ENCODE measurements around the gene DNAH12.

GRCh38 chr3:57583544-57583943, 39.4 kb upstream of the DNAH12 start:
- no peak for TF ChIP-seq CTCF (conservative IDR thresholded peaks at IDR 0.05 in 1 of 2, IDR thresholded peaks at IDR 0.05 in 1 of 2; ENCODE audit: low read depth in 1 of 2, low read length in 2 of 2)
- no peak for TF ChIP-seq EZH2 (IDR thresholded peaks at IDR 0.05; ENCODE audit: low read length, missing control alignments)

All from fibroblast of lung (primary cell).